Adipocyte (in vitro differentiated cells): Measurements from ENCODE around the gene ZFP64.
"Not testable (repeated sequence)": the region's sequence is repeated elsewhere in the genome, so short reads cannot be mapped to it uniquely, and the experiment has no call there.

Experiments used
- DNase-seq: peaks from one replicate; pipeline ENCODE4 v3.0.0-alpha.2; 2015; ENCODE audit warnings: low read depth
- H3K27me3 ChIP-seq: replicated peaks from 2 replicates; pipeline ENCODE4 v1.7.0; 2013; ENCODE audit warnings: mild to moderate bottlenecking, low read length, moderate library complexity; ENCODE audit not compliant: control insufficient read depth, insufficient read depth
- H3K36me3 ChIP-seq: 2 replicates; pipeline ENCODE4 v1.7.0; 2013; ENCODE audit warnings: low read length, mild to moderate bottlenecking, moderate library complexity; ENCODE audit not compliant: control insufficient read depth, insufficient read depth, severe bottlenecking
- H3K4me1 ChIP-seq: 2 replicates; pipeline ENCODE4 v1.7.0; 2013; ENCODE audit warnings: mild to moderate bottlenecking, low read length, moderate library complexity; ENCODE audit not compliant: control insufficient read depth, insufficient read depth
- H3K4me3 ChIP-seq: 2 replicates; pipeline ENCODE4 v1.7.0; 2013; ENCODE audit warnings: mild to moderate bottlenecking, low read length, moderate library complexity
- H3K9ac ChIP-seq: 2 replicates; pipeline ENCODE4 v1.7.0; 2013; ENCODE audit warnings: mild to moderate bottlenecking, low read length, moderate library complexity
- H3K9me3 ChIP-seq: 2 replicates; pipeline ENCODE4 v1.7.0; 2013; ENCODE audit warnings: mild to moderate bottlenecking, low read length, moderate library complexity; ENCODE audit not compliant: control insufficient read depth

ZFP64 gene

DNA sequence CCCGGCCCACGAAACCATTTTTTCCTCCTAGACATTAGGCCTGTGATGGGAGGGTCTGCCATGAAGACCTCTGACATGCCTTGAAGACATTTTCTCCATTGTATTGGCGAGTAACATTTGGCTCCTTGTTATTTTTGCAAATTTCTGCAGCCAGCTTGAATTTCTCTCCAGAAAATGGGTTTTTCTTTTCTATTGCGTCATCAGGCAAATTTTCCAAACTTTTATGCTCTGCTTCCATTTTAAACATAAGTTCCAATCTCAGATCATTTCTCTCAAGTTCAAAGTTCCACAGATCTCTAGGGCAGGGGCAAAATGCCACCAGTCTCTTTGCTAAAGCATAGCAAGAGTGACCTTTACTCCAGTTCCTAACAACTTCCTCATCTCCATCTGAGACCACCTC, 29.8 kb upstream of the ZFP64 start:
- not testable (repeated sequence) for H3K36me3 ChIP-seq

DNA sequence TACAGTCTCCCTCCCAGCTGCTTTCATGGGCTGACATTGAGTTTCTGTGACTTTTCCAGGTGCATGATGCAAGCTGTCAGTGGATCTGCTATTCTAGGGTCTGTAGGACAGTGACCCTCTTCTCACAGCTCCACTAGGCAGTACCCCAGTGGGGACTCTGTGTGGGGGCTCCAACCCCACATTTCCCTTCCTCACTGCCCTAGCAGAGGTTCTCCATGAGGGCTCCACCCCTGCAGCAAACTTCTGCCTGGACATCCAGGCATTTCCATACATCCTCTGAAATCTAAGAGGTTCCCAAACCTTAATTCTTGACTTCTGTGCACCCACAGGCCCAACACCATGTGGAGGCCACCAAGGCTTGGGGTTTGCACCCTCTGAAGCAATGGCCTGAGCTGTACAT, 29.3 kb upstream of the ZFP64 start:
- H3K4me3 ChIP-seq, H3K36me3 ChIP-seq, H3K9ac ChIP-seq, H3K4me1 ChIP-seq, DNase-seq: not testable (repeated sequence)
- Histone ChIP-seq H3K27me3 (peaks cover 12% of the 10 kb centered on the region), H3K9me3 (peaks cover 16% of the 10 kb centered on the region)

More for the DNA sequence above, 29.8 kb upstream of the ZFP64 start:
- H3K27me3 ChIP-seq = peaks cover 17% of the 10 kb centered on the region
- H3K9ac ChIP-seq, H3K4me3 ChIP-seq, H3K4me1 ChIP-seq, DNase-seq: not testable (repeated sequence)
- peaks cover 16% of the 10 kb centered on the region for H3K9me3 ChIP-seq

DNA sequence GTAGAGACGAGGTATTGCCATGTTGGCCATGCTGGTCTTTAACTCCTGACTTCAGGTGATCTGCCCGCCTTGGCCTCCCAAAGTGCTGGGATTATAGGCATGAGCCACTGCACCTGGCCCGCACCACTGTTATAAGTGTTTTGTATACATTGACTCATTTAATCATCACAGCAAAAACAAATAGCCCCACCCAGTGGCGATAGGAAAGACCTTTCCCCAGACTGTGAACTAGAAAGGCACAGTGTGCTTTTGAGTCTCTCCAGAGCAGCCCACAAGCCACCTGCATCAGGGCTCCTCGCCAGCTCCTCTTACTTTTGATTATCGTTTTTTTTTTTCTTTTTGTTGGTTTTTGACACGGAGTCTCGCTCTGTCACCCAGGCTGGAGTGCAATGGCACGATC, 27.9 kb upstream of the ZFP64 start:
- no peaks in the 10 kb centered on the region for H3K36me3 ChIP-seq
- H3K4me3 ChIP-seq = no peak overlapping the region
- peaks cover 16% of the 10 kb centered on the region for H3K9me3 ChIP-seq
- DNase-seq = no peak
- no peak overlapping the region for H3K9ac ChIP-seq
- no peaks in the 10 kb centered on the region for H3K4me1 ChIP-seq
- H3K27me3 ChIP-seq = peaks cover 9% of the 10 kb centered on the region

DNA sequence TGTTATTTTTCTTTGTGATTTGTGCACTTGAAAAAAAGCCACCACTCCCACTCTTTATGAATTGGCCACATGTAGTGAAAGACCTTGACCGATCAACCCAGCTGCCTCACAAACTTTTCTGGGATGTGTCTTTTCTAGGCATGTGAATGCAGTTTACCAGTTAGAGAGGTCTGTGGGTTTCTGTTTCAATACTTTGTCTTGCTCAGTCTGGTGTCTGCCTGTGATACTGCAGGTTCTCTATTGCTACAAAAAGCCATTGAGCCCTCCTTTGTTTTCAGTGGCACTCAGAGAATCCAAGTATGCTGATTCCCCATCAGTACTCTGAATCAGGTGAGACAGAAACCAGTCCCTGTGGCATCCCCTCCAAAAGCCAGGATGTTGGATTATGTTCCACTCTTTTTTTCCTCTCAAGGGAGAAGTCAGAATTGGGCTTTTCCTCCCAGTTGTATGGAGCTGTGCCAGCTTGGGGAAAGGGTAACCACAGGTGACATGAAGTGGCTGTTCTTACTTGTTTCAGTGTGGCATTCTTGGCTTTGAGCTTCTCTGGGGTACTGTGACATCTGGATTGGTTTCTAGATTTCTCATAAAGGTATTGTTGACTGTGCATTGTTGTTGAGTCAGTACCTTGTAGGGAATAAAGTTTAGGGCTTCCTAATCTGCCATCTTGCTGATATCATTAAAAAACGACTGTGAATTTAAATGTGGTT, 26.3 kb upstream of the ZFP64 start:
- Histone ChIP-seq H3K9ac (no peak overlapping the region), H3K4me1 (no peaks in the 10 kb centered on the region), H3K4me3 (no peak overlapping the region), H3K36me3 (no peaks in the 10 kb centered on the region), H3K9me3 (peaks cover 28% of the 10 kb centered on the region), H3K27me3 (peaks cover 18% of the 10 kb centered on the region)
- no peak for DNase-seq

DNA sequence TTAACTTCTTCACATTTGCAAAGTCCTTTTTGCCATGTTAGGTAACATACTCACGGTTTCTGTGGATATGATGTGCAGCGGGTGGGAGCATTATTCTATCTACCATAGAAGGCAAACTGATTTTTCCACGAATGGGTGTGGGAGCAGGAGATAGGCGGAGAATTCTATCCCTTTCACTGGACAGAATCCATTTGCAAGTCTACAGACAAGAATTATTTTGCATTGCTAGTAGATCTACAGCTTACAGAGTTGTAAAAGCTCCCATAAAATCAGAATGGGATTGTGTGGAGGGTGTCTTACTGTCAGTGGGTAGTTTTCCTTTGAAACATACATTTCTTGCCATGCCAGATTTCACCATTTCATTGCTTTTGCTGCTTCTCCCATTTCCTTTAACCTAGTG, 22.4 kb upstream of the ZFP64 start:
- Histone ChIP-seq H3K9me3 (peaks cover 23% of the 10 kb centered on the region), H3K9ac (no peak overlapping the region), H3K4me3 (no peak overlapping the region), H3K36me3 (no peaks in the 10 kb centered on the region), H3K27me3 (peaks cover 40% of the 10 kb centered on the region), H3K4me1 (no peaks in the 10 kb centered on the region)
- no peak for DNase-seq

DNA sequence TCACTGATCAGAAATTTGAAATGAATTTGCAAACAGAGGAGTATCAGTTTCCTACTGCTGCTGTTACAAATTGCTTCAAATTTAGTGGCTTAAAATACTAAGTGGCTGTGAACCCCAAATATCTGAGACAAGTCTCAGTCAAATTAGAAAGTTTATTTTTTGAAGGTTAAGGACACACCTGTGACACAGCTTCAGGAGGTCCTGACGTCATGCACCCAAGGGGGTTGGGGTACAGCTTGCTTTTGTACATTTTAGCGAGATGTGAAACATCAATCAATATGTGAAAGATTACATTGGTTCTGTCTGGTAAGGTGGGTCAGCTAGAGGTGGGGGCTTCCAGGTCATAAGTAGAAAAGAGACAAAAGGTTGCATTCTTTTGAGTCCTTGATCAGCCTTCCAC, 21.4 kb upstream of the ZFP64 start:
- H3K9me3 ChIP-seq = peaks cover 23% of the 10 kb centered on the region
- H3K27me3 ChIP-seq = peaks cover 46% of the 10 kb centered on the region
- H3K4me3 ChIP-seq = no peak overlapping the region
- H3K4me1 ChIP-seq = no peaks in the 10 kb centered on the region
- DNase-seq = no peak
- no peak overlapping the region for H3K9ac ChIP-seq
- no peaks in the 10 kb centered on the region for H3K36me3 ChIP-seq

DNA sequence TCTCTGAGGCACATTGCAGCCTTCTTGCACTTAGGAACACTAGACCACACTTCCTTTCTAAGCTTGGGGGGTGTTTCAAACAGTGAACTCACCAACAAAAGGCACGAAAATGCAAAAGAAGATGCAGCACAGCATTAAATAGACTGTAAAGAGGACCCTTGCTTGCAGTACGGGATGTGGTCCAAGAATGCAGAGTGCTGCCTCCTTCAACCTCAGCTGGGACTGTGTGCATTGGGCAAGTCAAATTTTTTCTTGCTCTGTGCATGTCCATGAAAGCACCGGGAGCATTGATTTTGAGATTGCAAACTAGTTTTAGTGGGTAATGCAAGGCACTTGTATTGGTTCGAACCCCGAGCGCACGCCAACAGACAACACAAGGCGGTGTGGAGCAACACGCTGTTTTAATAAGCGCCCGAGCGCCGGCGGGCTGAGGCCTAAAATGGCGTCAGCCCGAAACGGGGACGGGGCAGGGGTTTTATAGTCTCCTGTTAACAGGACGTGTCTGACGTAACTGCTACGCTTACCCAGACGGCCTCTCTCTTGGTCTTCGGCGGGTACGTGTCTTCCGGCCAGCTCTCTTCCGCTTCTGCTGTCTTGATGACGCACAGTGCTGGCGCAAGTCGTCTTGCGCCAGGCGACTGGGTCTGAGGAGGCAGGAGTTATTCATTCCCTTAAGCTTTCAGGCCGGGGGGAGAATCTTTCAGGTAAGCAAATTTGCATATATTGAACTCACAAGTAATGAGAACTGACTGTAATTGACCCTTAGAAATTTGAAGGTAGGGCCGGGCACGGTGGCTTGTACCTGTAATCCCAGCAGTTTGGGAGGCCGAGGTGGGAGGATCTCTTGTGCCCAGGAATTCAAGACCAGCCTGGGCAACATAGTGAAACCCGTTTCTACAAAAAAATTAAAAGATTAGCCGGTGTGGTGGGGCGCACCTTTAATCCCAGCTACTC, 18.7 kb upstream of the ZFP64 start:
- Histone ChIP-seq H3K9ac (no peak overlapping the region), H3K4me3 (no peak overlapping the region), H3K27me3 (peaks cover 49% of the 10 kb centered on the region), H3K4me1 (no peaks in the 10 kb centered on the region), H3K9me3 (peaks cover 16% of the 10 kb centered on the region), H3K36me3 (no peaks in the 10 kb centered on the region)
- no peak for DNase-seq

DNA sequence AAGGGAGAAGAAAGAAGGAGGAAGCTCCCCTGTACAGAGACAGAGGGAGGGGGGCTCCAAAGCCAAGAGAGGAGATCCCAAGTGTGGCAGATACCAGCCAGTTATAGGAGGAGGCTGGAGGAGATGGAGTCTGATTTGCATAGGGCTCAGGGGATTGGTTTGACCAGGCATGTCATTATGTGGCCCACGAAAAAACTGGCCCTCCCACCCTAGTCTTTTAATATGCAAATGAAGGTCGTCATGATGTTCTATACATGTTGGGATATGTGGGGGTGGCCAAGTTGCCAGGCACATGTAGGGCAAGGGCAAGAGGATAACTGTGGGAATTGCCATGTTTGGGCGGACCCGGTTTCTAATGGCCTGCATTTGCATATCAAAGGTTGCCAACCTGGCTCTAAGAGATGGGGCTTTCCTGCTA, 17.6 kb upstream of the ZFP64 start:
- Histone ChIP-seq H3K4me3 (no peak overlapping the region), H3K4me1 (no peaks in the 10 kb centered on the region), H3K9ac (no peak overlapping the region), H3K36me3 (no peaks in the 10 kb centered on the region), H3K27me3 (peaks cover 42% of the 10 kb centered on the region), H3K9me3 (peaks cover 16% of the 10 kb centered on the region)
- DNase-seq = no peak

DNA sequence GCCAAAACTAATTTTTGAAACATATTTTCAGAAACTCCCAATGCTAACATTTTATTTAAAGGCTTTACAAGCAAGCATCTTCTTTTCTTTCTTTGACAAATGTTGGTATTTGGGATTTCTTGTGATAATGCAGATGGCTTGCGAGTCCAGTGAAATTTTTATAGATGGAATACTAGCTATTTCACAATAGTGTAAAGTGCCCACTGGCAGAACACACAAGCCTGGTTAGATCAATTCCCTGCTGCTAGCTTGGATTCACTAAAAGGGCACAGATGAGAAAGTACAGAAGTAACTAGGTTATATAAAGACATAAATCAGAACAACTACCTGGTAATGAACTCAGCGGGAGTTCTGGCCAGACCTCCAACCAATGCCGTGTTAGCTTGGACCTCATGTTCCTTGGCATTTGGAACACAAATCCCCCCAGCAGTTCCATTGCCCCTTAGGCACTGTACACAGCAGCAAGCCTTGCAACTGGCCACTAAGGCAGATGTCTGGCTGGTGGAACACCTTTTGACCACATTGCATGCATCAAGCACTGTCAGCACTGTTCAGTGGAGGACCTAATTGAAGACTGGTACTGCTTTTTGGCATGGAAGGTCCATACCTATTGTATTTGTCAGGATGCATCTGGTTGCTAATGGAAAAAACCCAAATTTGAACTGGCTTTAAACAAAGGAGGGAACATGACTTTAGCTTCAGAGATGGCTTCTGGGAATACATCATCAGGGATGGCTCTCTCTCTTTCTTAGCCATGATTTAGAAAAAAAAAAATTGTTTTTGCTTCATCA, 15.6 kb upstream of the ZFP64 start:
- peaks cover 27% of the 10 kb centered on the region for H3K27me3 ChIP-seq

DNA sequence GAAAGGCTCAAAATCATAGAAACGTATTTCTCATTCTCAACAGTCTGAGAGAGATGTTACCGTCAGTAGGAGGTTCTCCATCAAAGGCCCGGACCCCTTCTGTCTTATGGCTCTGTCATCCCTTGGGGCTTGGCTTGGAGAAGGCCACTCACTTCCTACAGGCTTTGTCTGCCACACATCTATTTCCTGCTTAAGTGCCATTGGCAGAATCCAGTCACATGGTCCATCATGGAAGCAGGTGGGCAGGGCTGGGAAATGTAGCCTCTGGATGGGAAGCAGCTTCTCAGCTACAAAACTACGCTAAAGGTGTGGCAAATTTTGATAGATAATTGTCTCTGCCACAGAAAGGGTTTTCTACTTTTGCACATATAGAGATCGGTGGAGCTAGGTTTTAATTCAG, 12.6 kb upstream of the ZFP64 start:
- DNase-seq = no peak
- no peak overlapping the region for H3K9ac ChIP-seq

More for the DNA sequence above, 15.6 kb upstream of the ZFP64 start:
- Histone ChIP-seq H3K4me3 (no peak overlapping the region), H3K9ac (no peak overlapping the region), H3K4me1 (no peaks in the 10 kb centered on the region), H3K36me3 (no peaks in the 10 kb centered on the region), H3K9me3 (peaks cover 4% of the 10 kb centered on the region)
- no peak for DNase-seq

DNA sequence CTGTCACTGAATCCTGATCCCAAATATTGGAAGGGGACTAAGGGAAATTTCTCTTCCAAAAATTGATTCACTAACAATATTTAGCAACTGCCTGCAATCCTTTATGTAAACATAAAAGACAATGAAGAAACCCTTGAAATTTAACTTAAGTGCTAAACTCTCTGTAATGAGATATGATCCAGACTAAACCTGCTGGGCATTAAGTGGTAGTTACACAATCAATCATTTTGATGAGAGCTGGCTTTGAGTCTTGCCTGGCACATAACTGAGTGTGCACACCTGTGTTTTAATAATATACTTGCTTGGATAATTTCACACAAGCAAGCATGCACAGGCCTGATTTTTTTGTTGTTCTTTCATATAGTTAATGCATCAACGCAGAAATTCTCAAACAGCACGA, 9.8 kb upstream of the ZFP64 start:
- no peak overlapping the region for H3K4me3 ChIP-seq
- H3K27me3 ChIP-seq = no peaks in the 10 kb centered on the region
- DNase-seq = no peak
- no peaks in the 10 kb centered on the region for H3K9me3 ChIP-seq
- H3K4me1 ChIP-seq = no peaks in the 10 kb centered on the region
- H3K9ac ChIP-seq = no peak overlapping the region
- no peaks in the 10 kb centered on the region for H3K36me3 ChIP-seq

More for the DNA sequence above, 12.6 kb upstream of the ZFP64 start:
- H3K27me3 ChIP-seq = peaks cover 11% of the 10 kb centered on the region
- no peak overlapping the region for H3K4me3 ChIP-seq
- no peaks in the 10 kb centered on the region for H3K9me3 ChIP-seq
- no peaks in the 10 kb centered on the region for H3K4me1 ChIP-seq
- no peaks in the 10 kb centered on the region for H3K36me3 ChIP-seq
